Measurements from ENCODE around the gene TENT4A.

The TENT4A gene

GRCh38 chr5:6739603-6740002 is 26.4 kb downstream of the TENT4A start:
- no peak overlapping the region for H3K4me3 ChIP-seq (ENCODE audit: low read depth, low read length)
- TF ChIP-seq MAX (IDR thresholded peaks at IDR 0.05; ENCODE audit: low read depth, low read length) (no peak), MYC (IDR thresholded peaks at IDR 0.05; ENCODE audit: low read depth, low read length) (no peak), CTCF (IDR thresholded peaks at IDR 0.05; ENCODE audit: low read depth, low read length) (no peak), POLR2A (IDR thresholded peaks at IDR 0.05; ENCODE audit: extremely low read depth, insufficient read length) (no peak)
- DNase-seq (ENCODE audit: low read depth), result no peak

- TF ChIP-seq MYC (IDR thresholded peaks at IDR 0.05; ENCODE audit: low read depth, low read length), result no peak
- TF ChIP-seq MAX (IDR thresholded peaks at IDR 0.05; ENCODE audit: low read depth, low read length), result no peak
- TF ChIP-seq POLR2A (IDR thresholded peaks at IDR 0.05; ENCODE audit: extremely low read depth, insufficient read length), result no peak
- TF ChIP-seq CTCF (IDR thresholded peaks at IDR 0.05; ENCODE audit: low read depth, low read length), result no peak
- no peak for DNase-seq (ENCODE audit: low read depth)
- H3K4me3 ChIP-seq (ENCODE audit: low read depth, low read length), result no peak overlapping the region
Measured at GRCh38 chr5:6740586-6741150, 27.4 kb downstream of the TENT4A start.

GRCh38 chr5:6742081-6742758 is 29.0 kb downstream of the TENT4A start:
- no peak for DNase-seq (ENCODE audit: low read depth)
- H3K4me3 ChIP-seq (ENCODE audit: low read depth, low read length), result no peak overlapping the region
- TF ChIP-seq POLR2A (IDR thresholded peaks at IDR 0.05; ENCODE audit: extremely low read depth, insufficient read length) (no peak), CTCF (IDR thresholded peaks at IDR 0.05; ENCODE audit: low read depth, low read length) (no peak), MAX (IDR thresholded peaks at IDR 0.05; ENCODE audit: low read depth, low read length) (no peak), MYC (IDR thresholded peaks at IDR 0.05; ENCODE audit: low read depth, low read length) (no peak)

GRCh38 chr5:6743161-6743560 is 29.9 kb downstream of the TENT4A start:
- no peak for DNase-seq (ENCODE audit: low read depth)
- H3K4me3 ChIP-seq (ENCODE audit: low read depth, low read length), result no peak overlapping the region
- TF ChIP-seq MAX (IDR thresholded peaks at IDR 0.05; ENCODE audit: low read depth, low read length), result no peak
- TF ChIP-seq CTCF (IDR thresholded peaks at IDR 0.05; ENCODE audit: low read depth, low read length), result no peak
- no peak for TF ChIP-seq POLR2A (IDR thresholded peaks at IDR 0.05; ENCODE audit: extremely low read depth, insufficient read length)
- TF ChIP-seq MYC (IDR thresholded peaks at IDR 0.05; ENCODE audit: low read depth, low read length), result no peak

GRCh38 chr5:6744841-6745705 is 31.8 kb downstream of the TENT4A start:
- no peak overlapping the region for H3K4me3 ChIP-seq (ENCODE audit: low read depth, low read length)
- no peak for DNase-seq (ENCODE audit: low read depth)

More at GRCh38 chr5:6744841-6745705, 31.8 kb downstream of the TENT4A start:
- no peak for TF ChIP-seq MAX (IDR thresholded peaks at IDR 0.05; ENCODE audit: low read depth, low read length)
- TF ChIP-seq MYC (IDR thresholded peaks at IDR 0.05; ENCODE audit: low read depth, low read length), result no peak
- TF ChIP-seq POLR2A (IDR thresholded peaks at IDR 0.05; ENCODE audit: extremely low read depth, insufficient read length), result no peak
- no peak for TF ChIP-seq CTCF (IDR thresholded peaks at IDR 0.05; ENCODE audit: low read depth, low read length)

All from NB4 (cell line).